Limb (tissue), 2 donors: ENCODE measurements around the gene HOXD9.

Experiments
- DNase-seq, 2 donors: peaks; one replicate each; pipeline ENCODE4 v3.0.0-alpha.2; 2016; ENCODE audit errors: extremely low spot score in 2 of 2

The HOXD9 gene

GRCh38 chr2:176085861-176086771 lies 36.4 kb upstream of the HOXD9 start:
- peak in 1 of 2 donors; percentile 84 for DNase-seq

GRCh38 chr2:176087330-176088047 lies 35.0 kb upstream of the HOXD9 start:
- DNase-seq, result peak in 1 of 2 donors; percentile 30

GRCh38 chr2:176088048-176088936 lies 34.2 kb upstream of the HOXD9 start:
- peak; percentile 65 to 87 for DNase-seq

GRCh38 chr2:176088937-176089842 lies 33.3 kb upstream of the HOXD9 start:
- peak in 1 of 2 donors; percentile 25 for DNase-seq

- peak in 1 of 2 donors; percentile 33 for DNase-seq
Observed at GRCh38 chr2:176089843-176090395, 32.6 kb upstream of the HOXD9 start.

- no peak for DNase-seq
Observed at GRCh38 chr2:176090862-176091261, 31.7 kb upstream of the HOXD9 start.

GRCh38 chr2:176091329-176092258 lies 30.9 kb upstream of the HOXD9 start:
- DNase-seq, result no peak

GRCh38 chr2:176092270-176093144 lies 30.0 kb upstream of the HOXD9 start, which contains the start of gene HOXD13:
TSS of gene HOXD13 (plus strand) at chr2:176092721. CDS start at chr2:176092891, 170 bp downstream.
- peak in 1 of 2 donors; percentile 80 for DNase-seq

GRCh38 chr2:176093145-176093897 lies 29.2 kb upstream of the HOXD9 start:
- peak in 1 of 2 donors; percentile 62 for DNase-seq

- no peak for DNase-seq
Observed at GRCh38 chr2:176093898-176094249, 28.6 kb upstream of the HOXD9 start.

GRCh38 chr2:176094349-176094748 lies 28.2 kb upstream of the HOXD9 start:
- DNase-seq, result no peak

GRCh38 chr2:176095421-176095820 lies 27.1 kb upstream of the HOXD9 start:
- peak in 1 of 2 donors; percentile 32 for DNase-seq

- peak in 1 of 2 donors; percentile 56 for DNase-seq
Observed at GRCh38 chr2:176096243-176096985, 26.1 kb upstream of the HOXD9 start.

- DNase-seq, result peak in 1 of 2 donors; percentile 87
Observed at GRCh38 chr2:176096986-176097819, 25.3 kb upstream of the HOXD9 start.

GRCh38 chr2:176097820-176098365 lies 24.6 kb upstream of the HOXD9 start:
- no peak for DNase-seq
